Psoas muscle (tissue), 8 donors: ENCODE measurements around the gene CEP85. TPM values are rescaled to one million over a fixed set of nuclear protein-coding genes. Genes with fewer than 3 reads are reported as not detected.

Source experiments
- ATAC-seq, 4 donors: fragments of 200-7000 bp; cut with Tn5 transposase; one replicate each; pipeline ENCODE4 v1.9.1; 2020; ENCODE audit warnings: moderate library complexity in 3 of 4, mild to moderate bottlenecking in 2 of 4
- DNase-seq, 2 donors: peaks; one replicate each; pipeline ENCODE4 v3.0.0-alpha.2; 2020
- H3K27ac ChIP-seq: fragments of 200-600 bp; one replicate; pipeline ENCODE4 v1.8.0; 2022
- H3K27me3 ChIP-seq, 3 donors: fragments of 200-600 bp in 1 of 3; one replicate each; pipeline versions ENCODE4 v1.6.1 to v1.8.0; 2013 to 2022; ENCODE audit warnings: low read length in 2 of 3, mild to moderate bottlenecking in 2 of 3, moderate library complexity in 1 of 3; ENCODE audit not compliant: insufficient read depth in 3 of 3
- H3K36me3 ChIP-seq, 2 donors: fragments of 200-600 bp in 1 of 2; one replicate each; pipeline versions ENCODE4 v1.6.1 to v1.8.0; 2013 to 2022; ENCODE audit warnings: low read depth in 1 of 2, mild to moderate bottlenecking in 1 of 2, moderate library complexity in 1 of 2; ENCODE audit not compliant: insufficient read depth in 1 of 2
- H3K4me1 ChIP-seq: fragments of 200-600 bp; one replicate; pipeline ENCODE4 v1.8.0; 2022
- H3K4me3 ChIP-seq: fragments of 200-600 bp; one replicate; pipeline ENCODE4 v1.8.0; 2022; ENCODE audit warnings: mild to moderate bottlenecking
- H3K9me3 ChIP-seq: fragments of 200-600 bp; one replicate; pipeline ENCODE4 v1.8.0; 2022
- CTCF ChIP-seq: fragments of 200-600 bp; IDR thresholded peaks from one replicate; pipeline ENCODE4 v1.8.0; 2022; ENCODE audit warnings: antibody characterized with exemption
- WGBS, 3 donors: extraction: QIAGEN DNeasy Blood & Tissue Kit; methylation state at CpG; one replicate each; pipeline versions ENCODE4 v1.1.6 to v1.1.7; 2013; 5-methylcytosine and 5-hydroxymethylcytosine counted together
- intact Hi-C, 2 donors: fragments of 100-400 bp; cut with DNase I; formaldehyde crosslinking; loops; one replicate each; pipeline versions ENCODE4 v1.11.0 to v1.14.2; 2022
- polyA plus RNA-seq, 3 donors: library from polyadenylated mRNA; stranded (reverse); fragments of 200-250 nt; gene quantifications; one replicate each; pipeline ENCODE4 v1.2.3, GENCODE V29; 2013
- total RNA-seq, 4 donors: library from RNA; stranded (reverse); fragmentation: NEBNext Ultra II Directional in 2 of 4; extraction: Animal tissue kit (Norgen Biotek cat#: 25700) in 2 of 4; gene quantifications; one replicate each; pipeline versions ENCODE4 v1.2.1 to v1.2.4, GENCODE V29; 2021 to 2023
- donor health status: healthy with polysubstance abuse.
- donor health status: DM: no; HTN: no; CAD: no; lungs with moderate emphysema.
- donor health status: Bipolar disorder and iron deficiency.
- donor health status: healthy.
- donor health status: DM: yes; HTN: yes; CAD: no.
- donor health status: DM: no; HTN: no; CAD: no.
- donor health status: DM: no; HTN: no; CAD: no.
- donor health status: DM: yes; HTN: yes; CAD: no.

CEP85 gene
- total and polyA plus RNA-seq, 7 donors = 14.8 to 52.5 (median 24.2) TPM

GRCh38 chr1:26239936-26240335 lies 5.9 kb downstream of the CEP85 start:
- no peak for ATAC-seq

DNA sequence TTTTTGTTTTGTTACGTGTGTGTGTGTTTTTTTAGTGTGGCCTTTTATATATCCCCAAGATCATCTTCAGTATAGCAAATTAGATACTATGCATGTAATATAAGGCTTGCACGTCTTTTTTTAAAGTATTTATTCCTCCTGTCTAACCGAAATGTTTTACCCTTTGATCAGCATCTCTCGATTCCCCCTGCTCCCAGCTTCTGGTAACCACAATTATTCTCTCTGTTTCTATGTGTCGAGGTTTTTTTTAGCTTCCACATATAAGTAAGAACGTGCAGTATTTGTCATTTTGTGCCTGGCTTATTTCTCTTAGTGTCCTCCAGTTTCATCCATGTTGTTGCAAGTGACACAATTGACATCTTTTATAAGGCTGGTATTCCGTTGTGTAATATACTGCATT lies 18.7 kb downstream of the CEP85 start:
- ATAC-seq (no peak), DNase-seq (no peak)
- Histone ChIP-seq H3K27me3 (no peaks in the 10 kb centered on the region), H3K4me1 (peaks cover 27% of the 10 kb centered on the region), H3K36me3 (peaks cover 4 to 29% of the 10 kb centered on the region in 2 donors), H3K9me3 (no peaks in the 10 kb centered on the region), H3K27ac (peak overlapping the region; percentile 74), H3K4me3 (no peak overlapping the region)
- no peak for TF ChIP-seq CTCF
- 67 to 80% (median 73%) methylated on average over 7 of the region's 7 CpGs for WGBS, 3 donors
- intact Hi-C loops = no loop called here

More at GRCh38 chr1:26239936-26240335, 5.9 kb downstream of the CEP85 start:
- WGBS, 3 donors = 73 to 79% (median 78%) methylated on average over 4 of the region's 4 CpGs
- H3K27ac ChIP-seq = no peak overlapping the region
- peaks cover 22% of the 10 kb centered on the region for H3K4me1 ChIP-seq
- H3K9me3 ChIP-seq = no peaks in the 10 kb centered on the region
- DNase-seq = no peak
- intact Hi-C loops = loop anchor here (5.0 to 10.0 kb wide), 2 partner anchors 32 to 125 kb away; partner anchors contain the start of gene PDIK1L (in 1 of the 2)
- H3K4me3 ChIP-seq = no peak overlapping the region
- H3K27me3 ChIP-seq = no peaks in the 10 kb centered on the region
- no peak for TF ChIP-seq CTCF
- H3K36me3 ChIP-seq = peaks cover 6 to 34% of the 10 kb centered on the region in 2 donors

DNA sequence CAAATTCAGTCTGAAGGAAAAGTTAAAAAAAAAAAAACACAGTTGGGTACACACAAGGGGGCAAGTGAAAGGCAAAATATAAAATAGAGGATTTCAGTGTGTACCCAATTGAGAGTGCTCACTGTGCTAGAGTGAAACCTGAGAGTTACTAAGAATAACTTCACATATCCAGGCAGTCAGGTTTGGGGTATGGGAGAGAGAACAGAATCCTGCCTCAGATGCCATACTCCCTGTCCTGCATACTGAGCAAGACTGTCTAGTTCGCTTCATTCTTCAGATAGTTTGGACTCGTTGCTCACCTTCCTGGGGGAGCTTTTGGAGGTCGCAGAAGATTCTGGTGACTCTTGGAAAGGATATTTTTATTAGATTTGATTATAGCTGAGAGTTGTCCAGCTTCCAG lies 20.4 kb downstream of the CEP85 start:
- intact Hi-C loops = no loop called here
- ATAC-seq = peak; percentile 79 to 85 (median 84)
- Histone ChIP-seq H3K36me3 (peaks cover 9 to 38% of the 10 kb centered on the region in 2 donors), H3K27ac (peak overlapping the region; percentile 74), H3K9me3 (no peaks in the 10 kb centered on the region), H3K27me3 (no peaks in the 10 kb centered on the region), H3K4me1 (peaks cover 34% of the 10 kb centered on the region), H3K4me3 (peak overlapping the region; percentile 60)
- no peak for TF ChIP-seq CTCF
- DNase-seq = no peak
- 31 to 48% (median 37%) methylated on average over 3 of the region's 3 CpGs for WGBS, 3 donors

GRCh38 chr1:26257222-26257621 lies 23.2 kb downstream of the CEP85 start:
- WGBS, 3 donors = 32 to 47% (median 32%) methylated on average over 2 of the region's 2 CpGs
- H3K4me3 ChIP-seq = peak overlapping the region; percentile 18
- DNase-seq (no peak), ATAC-seq (peak; percentile 52 to 86 (median 82))
- H3K36me3 ChIP-seq = peaks cover 8 to 57% of the 10 kb centered on the region in 2 donors
- H3K27ac ChIP-seq = peak overlapping the region; percentile 74
- TF ChIP-seq CTCF = no peak
- no peaks in the 10 kb centered on the region for H3K9me3 ChIP-seq
- intact Hi-C loops = no loop called here
- peaks cover 34% of the 10 kb centered on the region for H3K4me1 ChIP-seq
- no peaks in the 10 kb centered on the region for H3K27me3 ChIP-seq

DNA sequence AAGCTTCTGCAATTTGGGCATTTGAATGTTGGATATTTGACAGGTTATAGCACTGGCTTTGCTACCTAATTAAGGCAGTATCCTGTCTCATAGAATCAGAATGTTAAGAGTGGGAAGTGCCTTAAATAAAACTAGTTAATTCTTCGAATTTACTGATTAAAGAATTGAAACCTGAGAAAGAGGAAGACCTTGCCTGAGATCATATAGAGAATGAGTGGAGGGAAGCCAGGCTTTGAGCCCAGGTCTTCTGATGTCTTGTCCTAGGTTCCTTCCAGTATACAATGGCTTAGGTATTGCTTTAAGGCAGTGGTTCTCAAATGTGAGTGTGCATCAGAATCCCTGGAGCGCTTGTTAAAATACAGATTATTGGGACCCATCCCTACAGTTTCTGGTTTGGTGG lies 25.0 kb downstream of the CEP85 start:
- no peak overlapping the region for H3K4me3 ChIP-seq
- DNase-seq = no peak
- peak overlapping the region; percentile 74 for H3K27ac ChIP-seq
- H3K9me3 ChIP-seq = no peaks in the 10 kb centered on the region
- peaks cover 30% of the 10 kb centered on the region for H3K4me1 ChIP-seq
- intact Hi-C loops = loop anchor here in 1 of 2 donors (2.0 kb wide), 1 partner anchor 58 kb away; no protein-coding TSS in a partner anchor
- H3K27me3 ChIP-seq = no peaks in the 10 kb centered on the region
- ATAC-seq = no peak
- H3K36me3 ChIP-seq = peaks cover 8 to 75% of the 10 kb centered on the region in 2 donors
- WGBS, 3 donors = 88 to 93% (median 93%) methylated on average over 2 of the region's 2 CpGs
- TF ChIP-seq CTCF = no peak
